Effector CD4-positive, alpha-beta T cell (primary cell): ENCODE data around the gene ARSJ. TPM values are rescaled to one million over a fixed set of nuclear protein-coding genes. Genes with fewer than 3 reads are reported as not detected.
"Not testable (repeated sequence)": the region's sequence is repeated elsewhere in the genome, so short reads cannot be mapped to it uniquely, and the experiment has no call there.

Experiments used
- DNase-seq: peaks from one replicate; pipeline ENCODE4 v3.0.0-alpha.2; 2020
- total RNA-seq: gene quantifications from one replicate; lab custom pipeline; 2026; lab: John Stamatoyannopoulos, UW

Gene ARSJ
- not detected for total RNA-seq

GRCh38 chr4:113979148-113979904 is at the start of gene ARSJ:
Gene ARSJ (minus strand): TSS chr4:113979647. CDS start chr4:113978834, 813 bp downstream.
- no peak for DNase-seq

DNA sequence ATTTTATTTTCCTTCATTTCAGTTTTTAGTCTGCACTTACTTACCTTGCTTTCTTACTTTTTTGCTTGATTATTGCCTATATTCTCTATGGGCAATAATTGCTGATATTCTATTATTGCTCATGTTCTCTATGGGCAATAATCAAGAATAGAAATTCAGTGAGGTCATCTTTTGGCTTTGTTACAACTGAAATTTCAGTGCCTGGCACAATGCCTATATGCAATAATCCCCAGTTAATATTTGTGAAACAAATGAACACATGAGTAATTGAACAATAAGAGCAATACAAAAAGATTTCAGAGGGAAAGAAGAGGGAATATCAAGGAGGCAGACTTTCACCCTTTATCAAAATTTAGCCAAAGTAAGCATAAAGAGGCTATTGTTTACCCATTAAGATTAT is 48.6 kb upstream of the ARSJ start:
- no peak for DNase-seq

DNA sequence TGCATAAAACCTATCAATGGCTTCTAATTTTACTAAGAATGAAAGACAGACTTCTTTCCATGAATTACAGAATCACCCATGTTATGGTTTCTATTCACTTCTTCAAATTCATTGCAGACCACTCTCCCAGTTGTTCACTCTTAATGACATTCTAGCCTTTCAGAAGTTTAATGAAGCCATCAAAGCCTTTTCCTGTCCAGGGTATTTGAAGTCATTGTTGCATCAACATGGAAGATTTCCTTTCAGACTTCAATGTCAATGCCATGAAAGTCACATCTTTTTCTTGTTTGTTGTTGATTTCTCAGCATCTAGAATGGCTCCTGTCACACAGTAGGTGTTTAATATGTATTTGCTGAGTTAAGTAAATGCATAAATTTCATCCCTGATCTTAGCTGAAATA is 48.1 kb upstream of the ARSJ start:
- no peak for DNase-seq

- DNase-seq = no peak
These were observed 47.0 kb upstream of the ARSJ start for GRCh38 chr4:114026447-114026846.

- DNase-seq = no peak
These were observed 45.8 kb upstream of the ARSJ start for GRCh38 chr4:114025176-114025777.

DNA sequence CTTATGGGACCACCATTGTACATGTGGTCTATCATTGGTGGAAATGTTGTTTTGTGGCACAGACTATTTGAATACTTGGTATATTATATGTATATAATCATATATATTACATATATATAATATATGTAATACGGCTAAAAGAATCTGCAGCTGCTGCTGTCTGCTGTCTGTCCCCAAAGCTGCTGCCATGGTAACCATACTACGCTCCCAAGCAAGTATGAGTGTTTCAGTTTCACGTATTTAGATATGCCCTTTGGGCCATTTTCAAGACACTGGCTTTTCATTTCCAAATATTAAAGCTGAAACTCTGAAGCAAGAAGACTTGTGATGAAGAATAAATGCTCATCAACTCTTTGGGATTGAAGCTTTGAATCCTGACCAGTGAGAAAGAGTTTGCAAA is 42.0 kb upstream of the ARSJ start:
- no peak for DNase-seq

DNA sequence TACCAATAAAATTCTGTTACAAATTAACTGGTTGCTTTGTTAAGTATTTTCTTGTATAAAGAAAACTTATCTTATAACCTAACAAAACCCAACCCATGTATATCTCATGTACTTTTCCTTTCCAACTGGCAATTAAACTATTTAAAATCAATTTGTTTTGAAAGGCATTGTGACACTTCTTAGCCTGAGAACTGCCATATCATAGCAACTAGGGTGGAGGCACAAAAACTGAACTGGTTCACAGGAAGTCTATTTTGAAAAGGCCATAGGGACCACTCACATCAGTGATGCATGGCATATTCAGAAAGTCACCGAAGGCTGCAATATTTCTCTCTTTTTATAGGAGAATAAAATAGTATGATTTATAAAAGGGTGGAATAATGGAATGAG is 40.5 kb upstream of the ARSJ start:
- DNase-seq = no peak

GRCh38 chr4:114019276-114019968 is 40.0 kb upstream of the ARSJ start:
- DNase-seq = no peak

GRCh38 chr4:114017120-114017917 is 37.9 kb upstream of the ARSJ start:
- no peak for DNase-seq

GRCh38 chr4:114015444-114015899 is 36.0 kb upstream of the ARSJ start:
- DNase-seq = no peak

GRCh38 chr4:114013201-114013600 is 33.8 kb upstream of the ARSJ start:
- DNase-seq = not testable (repeated sequence)

DNA sequence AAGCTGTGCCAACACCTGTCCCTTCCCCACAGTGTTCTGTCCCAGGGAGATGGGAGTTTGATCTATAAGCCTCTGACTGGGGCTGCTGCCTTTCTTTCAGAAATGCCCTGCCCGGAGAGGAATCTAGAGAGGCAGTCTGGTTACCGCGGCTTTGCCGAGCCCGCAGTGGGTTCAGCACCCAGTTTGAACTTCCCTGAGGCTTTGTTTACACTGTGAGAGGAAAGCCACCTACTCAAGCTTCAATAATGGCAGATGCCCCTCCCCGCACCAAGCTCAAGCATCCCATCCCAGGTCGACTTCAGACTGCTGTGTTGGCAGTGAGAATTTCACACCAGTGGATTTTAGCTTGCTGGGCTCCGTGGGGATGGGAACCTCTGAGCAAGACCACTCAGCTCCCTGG is 33.3 kb upstream of the ARSJ start:
- no peak for DNase-seq

- no peak for DNase-seq
These were observed 26.4 kb upstream of the ARSJ start for GRCh38 chr4:114005569-114006442.

GRCh38 chr4:114004483-114005226 is 25.2 kb upstream of the ARSJ start:
- DNase-seq = not testable (repeated sequence)

DNA sequence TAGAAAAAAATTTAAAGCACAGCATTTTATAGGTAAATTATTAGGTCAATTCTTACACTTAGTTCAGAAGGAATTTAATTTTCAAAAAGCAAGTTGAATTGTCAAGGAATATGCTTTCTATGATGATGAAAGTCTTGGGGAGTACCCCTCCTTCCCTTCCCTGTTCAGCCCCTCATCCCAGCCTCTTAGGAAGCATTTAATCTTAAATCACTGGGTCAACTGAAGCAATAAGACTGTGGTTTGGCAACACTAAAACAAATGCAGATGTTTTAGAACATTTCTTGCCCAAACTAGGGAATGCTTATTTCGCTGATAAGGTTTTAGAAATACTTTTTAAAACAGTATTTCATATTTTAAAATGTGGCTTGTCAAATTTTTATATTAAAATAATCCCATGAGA is 19.1 kb upstream of the ARSJ start:
- no peak for DNase-seq

DNA sequence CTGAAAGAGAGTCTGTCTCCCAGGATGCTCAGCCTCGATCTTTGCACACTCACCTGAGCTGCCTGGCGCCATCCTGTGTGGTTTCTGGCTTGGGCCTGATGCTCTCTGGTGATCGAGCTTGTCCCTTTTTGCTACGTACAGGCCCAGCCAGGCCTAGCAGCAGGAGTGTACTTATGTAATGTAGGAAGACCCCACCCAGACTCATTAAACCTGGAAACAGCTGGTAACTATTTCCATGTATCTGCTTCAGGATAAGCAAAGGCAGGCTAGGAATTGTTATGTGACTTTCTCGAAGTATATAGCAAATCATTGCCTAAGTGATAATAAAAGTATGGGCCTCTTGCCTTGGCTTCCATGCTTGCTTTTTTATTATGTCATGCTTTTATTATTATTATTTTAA is 18.6 kb upstream of the ARSJ start:
- no peak for DNase-seq

DNA sequence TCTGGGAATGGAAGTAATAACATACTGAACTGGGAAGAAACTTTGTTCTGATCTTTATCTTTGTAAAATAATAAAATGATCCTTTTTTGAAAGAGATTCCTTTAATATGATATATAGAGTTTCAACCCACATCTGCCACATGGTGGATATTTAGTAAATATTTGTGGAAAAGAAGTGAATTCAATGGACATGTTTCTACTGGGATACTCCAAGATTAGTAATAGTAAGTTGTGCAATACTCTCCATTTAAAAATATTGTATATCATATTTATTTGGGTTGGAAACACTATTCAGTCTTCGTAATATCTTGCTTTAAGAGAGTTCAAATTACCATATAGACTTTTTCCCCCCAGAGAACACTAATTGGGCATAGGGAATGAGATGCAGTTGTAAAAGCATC is 17.8 kb upstream of the ARSJ start:
- DNase-seq = no peak

GRCh38 chr4:113996599-113997177 is 17.2 kb upstream of the ARSJ start:
- DNase-seq = no peak

GRCh38 chr4:113993887-113994286 is 14.4 kb upstream of the ARSJ start:
- DNase-seq = no peak

DNA sequence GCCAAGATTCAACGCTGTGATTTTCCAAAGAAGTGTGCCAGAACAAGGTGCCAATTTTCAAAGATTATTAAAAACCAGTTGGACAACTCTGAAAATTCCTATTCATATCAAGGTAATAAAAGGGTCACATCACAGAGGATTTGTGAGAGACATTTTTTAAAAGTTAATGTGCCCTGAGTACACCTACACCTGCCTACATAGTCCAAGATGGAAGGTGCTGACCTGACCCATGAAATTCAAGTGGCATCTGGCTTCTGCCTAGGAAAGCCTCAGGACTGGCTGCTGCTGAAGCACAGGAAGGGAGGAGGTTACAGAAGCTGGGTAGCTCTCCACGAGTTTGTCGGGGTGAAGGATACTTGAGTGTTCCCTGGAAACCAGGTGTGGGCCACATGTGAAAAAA is 11.4 kb upstream of the ARSJ start:
- DNase-seq = no peak

DNA sequence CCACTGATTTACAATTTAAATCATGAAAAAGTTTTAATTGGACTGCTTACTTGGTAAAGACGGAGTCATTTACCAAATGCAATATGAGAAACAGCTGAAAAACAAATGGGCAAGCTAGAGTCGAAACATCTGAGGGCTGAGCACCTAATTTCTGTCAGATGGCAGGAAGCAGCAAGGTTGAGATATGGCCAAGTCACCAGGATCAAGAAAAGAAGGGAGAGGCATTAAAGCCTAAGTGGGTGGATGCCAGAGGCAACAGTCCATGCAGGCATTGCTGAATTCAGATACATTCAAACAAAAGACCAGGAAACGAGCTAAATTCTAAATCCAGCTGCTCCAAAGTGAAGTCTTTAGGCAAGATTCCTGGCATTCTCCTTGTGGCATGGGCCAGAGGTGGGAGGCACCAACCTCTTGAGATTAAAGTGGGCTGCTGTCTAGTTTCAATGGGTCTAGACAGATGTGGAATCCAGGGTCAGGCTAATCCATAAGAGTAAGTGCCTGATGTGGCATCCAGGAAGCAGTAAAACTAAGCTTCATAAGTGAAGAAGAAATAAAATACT is 8.0 kb upstream of the ARSJ start:
- no peak for DNase-seq
